Coronary artery (tissue), 2 donors: Measurements from ENCODE around the gene PITX3.

Experiments
- DNase-seq: peaks from one replicate; pipeline ENCODE4 v3.0.0-alpha.2; 2017; ENCODE audit warnings: low spot score
- H3K27ac ChIP-seq, 2 donors: fragments of 200-600 bp; sonication (generic); one replicate each; pipeline ENCODE4 v1.5.1; 2016 to 2019
- H3K4me3 ChIP-seq: fragments of 200-600 bp; sonication (generic); 2 replicates; pipeline ENCODE4 v1.5.1; 2016; ENCODE audit warnings: mild to moderate bottlenecking, moderate library complexity
- CTCF ChIP-seq: fragments of 200-600 bp; sonication (generic); IDR thresholded peaks from one replicate; pipeline ENCODE4 v1.5.1; 2019; ENCODE audit warnings: antibody characterized with exemption

Gene PITX3

GRCh38 chr10:102245082-102245931, 4.0 kb upstream of the PITX3 start, which contains the start of gene GBF1:
Gene GBF1 (plus strand): TSS chr10:102245532. CDS start chr10:102258939, 13,407 bp downstream.
- peak; percentile 97 for DNase-seq
- no peak for TF ChIP-seq CTCF
- peak within 1 kb of the TSS; percentile 75 to 91 for H3K27ac ChIP-seq
- peak within 1 kb of the TSS; percentile 83 for H3K4me3 ChIP-seq

- no peak overlapping the region for H3K27ac ChIP-seq
- H3K4me3 ChIP-seq, result no peak overlapping the region
- TF ChIP-seq CTCF, result no peak
- DNase-seq, result no peak
Measured at GRCh38 chr10:102243309-102243708, 2.0 kb upstream of the PITX3 start.

GRCh38 chr10:102242118-102242485, 790 bp upstream of the PITX3 start:
- DNase-seq, result peak; percentile 71
- no peak overlapping the region for H3K27ac ChIP-seq
- TF ChIP-seq CTCF, result no peak
- H3K4me3 ChIP-seq, result peak overlapping the region; percentile 73

- no peak overlapping the region for H3K27ac ChIP-seq
- H3K4me3 ChIP-seq, result peak overlapping the region; percentile 73
- no peak for TF ChIP-seq CTCF
- DNase-seq, result no peak
Measured at GRCh38 chr10:102241032-102241443, 274 bp downstream of the PITX3 start.

- Histone ChIP-seq H3K27ac (no peak overlapping the region), H3K4me3 (peak overlapping the region; percentile 73)
- peak; percentile 72 for DNase-seq
- no peak for TF ChIP-seq CTCF
Measured at GRCh38 chr10:102240467-102241031, 763 bp downstream of the PITX3 start.

GRCh38 chr10:102237711-102238252, 3.5 kb downstream of the PITX3 start:
- DNase-seq, result no peak
- H3K4me3 ChIP-seq, result no peak overlapping the region
- no peak for TF ChIP-seq CTCF
- no peak overlapping the region for H3K27ac ChIP-seq
